ENCODE results near the gene RPS19BP1.

DNA sequence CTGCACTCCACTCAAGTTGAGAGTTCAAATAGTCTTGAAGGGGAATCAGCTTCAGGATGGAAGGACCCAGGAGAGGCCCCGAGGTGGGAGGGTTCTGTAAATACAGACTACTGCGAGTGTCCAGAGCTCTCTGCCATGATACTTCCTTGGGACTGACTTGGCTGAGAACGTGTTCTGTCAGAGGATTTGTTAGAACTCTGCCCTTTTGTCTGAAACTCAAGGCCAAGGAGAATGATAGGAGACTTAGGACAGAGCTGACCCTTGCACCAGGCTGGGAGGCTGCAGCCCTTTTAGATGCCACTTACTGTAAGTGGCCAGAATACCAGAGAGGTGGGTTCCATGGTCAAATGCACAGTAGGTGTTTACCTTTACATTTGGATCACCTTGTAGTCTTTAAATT, 15.1 kb downstream of the RPS19BP1 start:
- TF ChIP-seq, protein P1, sequence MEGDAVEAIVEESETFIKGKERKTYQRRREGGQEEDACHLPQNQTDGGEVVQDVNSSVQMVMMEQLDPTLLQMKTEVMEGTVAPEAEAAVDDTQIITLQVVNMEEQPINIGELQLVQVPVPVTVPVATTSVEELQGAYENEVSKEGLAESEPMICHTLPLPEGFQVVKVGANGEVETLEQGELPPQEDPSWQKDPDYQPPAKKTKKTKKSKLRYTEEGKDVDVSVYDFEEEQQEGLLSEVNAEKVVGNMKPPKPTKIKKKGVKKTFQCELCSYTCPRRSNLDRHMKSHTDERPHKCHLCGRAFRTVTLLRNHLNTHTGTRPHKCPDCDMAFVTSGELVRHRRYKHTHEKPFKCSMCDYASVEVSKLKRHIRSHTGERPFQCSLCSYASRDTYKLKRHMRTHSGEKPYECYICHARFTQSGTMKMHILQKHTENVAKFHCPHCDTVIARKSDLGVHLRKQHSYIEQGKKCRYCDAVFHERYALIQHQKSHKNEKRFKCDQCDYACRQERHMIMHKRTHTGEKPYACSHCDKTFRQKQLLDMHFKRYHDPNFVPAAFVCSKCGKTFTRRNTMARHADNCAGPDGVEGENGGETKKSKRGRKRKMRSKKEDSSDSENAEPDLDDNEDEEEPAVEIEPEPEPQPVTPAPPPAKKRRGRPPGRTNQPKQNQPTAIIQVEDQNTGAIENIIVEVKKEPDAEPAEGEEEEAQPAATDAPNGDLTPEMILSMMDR (IDR thresholded peaks at IDR 0.05) = no peak
- TF ChIP-seq GTF2I (CRISPR knock-in tag; conservative IDR thresholded peaks at IDR 0.05) (no peak), TEAD4 (CRISPR knock-in tag; IDR thresholded peaks at IDR 0.05) (no peak), CREB1 (CRISPR knock-in tag; IDR thresholded peaks at IDR 0.05) (no peak), ZNF138 (CRISPR knock-in tag; conservative IDR thresholded peaks at IDR 0.05) (no peak)
- TF ChIP-seq, protein P2, sequence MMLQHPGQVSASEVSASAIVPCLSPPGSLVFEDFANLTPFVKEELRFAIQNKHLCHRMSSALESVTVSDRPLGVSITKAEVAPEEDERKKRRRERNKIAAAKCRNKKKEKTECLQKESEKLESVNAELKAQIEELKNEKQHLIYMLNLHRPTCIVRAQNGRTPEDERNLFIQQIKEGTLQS (CRISPR knock-in tag; conservative IDR thresholded peaks at IDR 0.05) = no peak
- TF ChIP-seq, protein P3, sequence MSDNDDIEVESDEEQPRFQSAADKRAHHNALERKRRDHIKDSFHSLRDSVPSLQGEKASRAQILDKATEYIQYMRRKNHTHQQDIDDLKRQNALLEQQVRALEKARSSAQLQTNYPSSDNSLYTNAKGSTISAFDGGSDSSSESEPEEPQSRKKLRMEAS (CRISPR knock-in tag; IDR thresholded peaks at IDR 0.05) = no peak

Data from WTC11 (cell line).